KMS-11 (cell line): ENCODE measurements around the gene FFAR4.

ENCODE experiments used
- H2AFZ ChIP-seq: fragments of 200-600 bp; sonication (generic); 2 replicates; pipeline ENCODE4 v1.6.1; 2016; ENCODE audit warnings: antibody characterized with exemption, mixed run types, low read depth
- H3K27ac ChIP-seq: fragments of 200-600 bp; sonication (generic); 2 replicates; pipeline ENCODE4 v1.6.1; 2016; ENCODE audit warnings: mild to moderate bottlenecking, mixed run types
- H3K27me3 ChIP-seq: fragments of 200-600 bp; sonication (generic); 2 replicates; pipeline ENCODE4 v1.6.1; 2017; ENCODE audit warnings: mild to moderate bottlenecking, low read depth, mixed run types, moderate library complexity; ENCODE audit not compliant: insufficient read depth
- H3K36me3 ChIP-seq: fragments of 200-600 bp; sonication (generic); 2 replicates; pipeline ENCODE4 v1.6.1; 2017; ENCODE audit warnings: mild to moderate bottlenecking, mixed run types; ENCODE audit not compliant: insufficient read depth
- H3K4me1 ChIP-seq: fragments of 200-600 bp; sonication (generic); 2 replicates; pipeline ENCODE4 v1.6.1; 2016; ENCODE audit warnings: mild to moderate bottlenecking, low read depth, mixed run types; ENCODE audit not compliant: poor library complexity, severe bottlenecking
- H3K4me2 ChIP-seq: fragments of 200-600 bp; sonication (generic); 2 replicates; pipeline ENCODE4 v1.7.0; 2016; ENCODE audit warnings: mild to moderate bottlenecking, mixed run types
- H3K4me3 ChIP-seq: fragments of 200-600 bp; sonication (generic); IDR thresholded peaks from 2 replicates; pipeline ENCODE4 v1.6.1; 2017; ENCODE audit warnings: low read depth, low read length, mixed read lengths; ENCODE audit not compliant: insufficient read depth
- H3K79me2 ChIP-seq: fragments of 200-600 bp; sonication (generic); 2 replicates; pipeline ENCODE4 v1.6.1; 2016; ENCODE audit warnings: low read depth, mixed run types; ENCODE audit not compliant: insufficient read depth
- H3K9ac ChIP-seq: fragments of 200-600 bp; sonication (generic); 2 replicates; pipeline ENCODE4 v1.6.1; 2016; ENCODE audit warnings: mild to moderate bottlenecking, mixed run types
- H4K20me1 ChIP-seq: fragments of 200-600 bp; sonication (generic); 2 replicates; pipeline ENCODE4 v1.6.1; 2016; ENCODE audit warnings: mild to moderate bottlenecking, mixed run types; ENCODE audit not compliant: insufficient read depth
- TF ChIP-seq, protein P1 (sequence below): fragments of 200-600 bp; sonication (generic); conservative IDR thresholded peaks from 2 replicates; pipeline ENCODE4 v1.6.1; 2017; ENCODE audit warnings: low read depth, mild to moderate bottlenecking, antibody characterized with exemption, low read length, moderate library complexity, mixed read lengths

Gene FFAR4

DNA sequence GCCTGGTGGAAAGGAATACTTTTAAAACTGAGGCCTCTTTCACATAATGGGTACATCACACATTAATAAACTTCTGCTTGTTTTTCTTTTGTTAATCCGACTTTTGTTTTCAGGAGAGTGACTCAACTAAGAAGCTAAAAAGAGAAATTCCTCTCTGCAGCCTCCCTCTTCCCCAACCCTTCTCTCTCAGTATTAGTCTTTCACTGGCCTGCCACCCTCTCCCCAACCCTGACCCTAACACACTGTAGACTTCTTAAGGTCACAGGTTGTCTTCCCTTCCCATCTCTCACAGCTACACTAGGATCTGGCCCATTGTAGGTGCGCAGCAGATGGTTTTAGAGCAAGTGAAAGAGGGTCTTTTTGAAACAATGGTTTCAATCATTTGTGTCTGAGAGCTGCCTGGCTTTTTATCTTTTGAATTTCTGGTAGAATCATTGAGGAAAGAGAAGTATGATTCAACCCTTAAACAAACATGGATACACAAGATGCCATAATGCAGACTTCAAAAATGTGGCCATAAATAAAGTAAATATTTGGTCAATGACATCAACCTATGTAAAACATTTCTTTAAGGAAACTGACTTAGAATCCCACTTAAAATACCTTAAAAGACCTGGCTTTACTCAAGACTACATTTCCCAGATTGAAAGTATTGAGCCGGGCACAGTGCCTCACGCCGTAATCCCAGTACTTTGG, 17.9 kb upstream of the FFAR4 start:
- Histone ChIP-seq H3K4me3 (no peak overlapping the region), H4K20me1 (no peaks in the 10 kb centered on the region), H2AFZ (no peak overlapping the region), H3K9ac (no peak overlapping the region), H3K36me3 (no peaks in the 10 kb centered on the region), H3K79me2 (no peaks in the 10 kb centered on the region), H3K27ac (no peak overlapping the region), H3K27me3 (no peaks in the 10 kb centered on the region), H3K4me2 (no peak overlapping the region), H3K4me1 (no peaks in the 10 kb centered on the region)
- TF ChIP-seq, protein P1, sequence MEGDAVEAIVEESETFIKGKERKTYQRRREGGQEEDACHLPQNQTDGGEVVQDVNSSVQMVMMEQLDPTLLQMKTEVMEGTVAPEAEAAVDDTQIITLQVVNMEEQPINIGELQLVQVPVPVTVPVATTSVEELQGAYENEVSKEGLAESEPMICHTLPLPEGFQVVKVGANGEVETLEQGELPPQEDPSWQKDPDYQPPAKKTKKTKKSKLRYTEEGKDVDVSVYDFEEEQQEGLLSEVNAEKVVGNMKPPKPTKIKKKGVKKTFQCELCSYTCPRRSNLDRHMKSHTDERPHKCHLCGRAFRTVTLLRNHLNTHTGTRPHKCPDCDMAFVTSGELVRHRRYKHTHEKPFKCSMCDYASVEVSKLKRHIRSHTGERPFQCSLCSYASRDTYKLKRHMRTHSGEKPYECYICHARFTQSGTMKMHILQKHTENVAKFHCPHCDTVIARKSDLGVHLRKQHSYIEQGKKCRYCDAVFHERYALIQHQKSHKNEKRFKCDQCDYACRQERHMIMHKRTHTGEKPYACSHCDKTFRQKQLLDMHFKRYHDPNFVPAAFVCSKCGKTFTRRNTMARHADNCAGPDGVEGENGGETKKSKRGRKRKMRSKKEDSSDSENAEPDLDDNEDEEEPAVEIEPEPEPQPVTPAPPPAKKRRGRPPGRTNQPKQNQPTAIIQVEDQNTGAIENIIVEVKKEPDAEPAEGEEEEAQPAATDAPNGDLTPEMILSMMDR: no peak

DNA sequence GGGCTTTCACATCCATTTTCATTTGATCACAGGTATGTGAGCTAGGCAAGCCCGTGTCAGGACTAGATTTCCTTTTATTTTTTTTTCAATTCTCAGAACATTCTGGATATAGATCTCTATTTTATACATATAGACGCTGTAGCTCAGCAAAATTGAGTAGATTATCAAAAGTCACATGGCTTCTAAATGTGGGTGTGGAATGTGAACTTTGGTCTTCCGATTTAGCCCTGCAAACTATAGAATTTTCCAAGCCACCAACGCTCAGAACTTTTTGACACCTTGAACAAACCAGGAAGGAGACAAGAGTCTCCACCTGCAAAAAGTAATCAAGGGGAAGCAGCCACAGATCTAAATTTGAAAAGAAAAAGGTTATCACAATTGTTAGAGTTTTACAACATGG, 15.9 kb upstream of the FFAR4 start:
- TF ChIP-seq, protein P1: no peak
- no peak overlapping the region for H3K4me2 ChIP-seq

DNA sequence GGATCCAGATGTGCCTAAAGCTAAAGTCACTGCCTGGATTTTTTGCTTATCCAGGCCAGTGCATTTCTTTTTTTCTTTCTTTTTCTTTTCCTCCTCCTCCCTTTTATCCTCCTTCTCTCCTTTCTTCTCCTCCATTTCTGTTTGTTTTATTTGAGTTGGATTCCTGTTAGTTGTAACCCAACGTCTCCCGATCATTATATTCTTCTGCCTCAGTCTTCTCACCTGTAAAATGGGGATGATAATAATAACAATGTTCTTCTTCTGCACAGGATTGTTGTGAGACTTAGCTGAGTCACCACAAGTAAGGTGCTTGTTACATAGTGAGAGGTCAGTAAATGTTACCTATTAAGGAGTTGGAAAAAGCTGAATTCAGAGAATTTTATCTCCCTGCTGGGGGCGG, 13.7 kb upstream of the FFAR4 start:
- no peak overlapping the region for H3K4me3 ChIP-seq
- no peak overlapping the region for H3K27ac ChIP-seq
- H3K4me1 ChIP-seq: no peaks in the 10 kb centered on the region
- no peaks in the 10 kb centered on the region for H3K79me2 ChIP-seq
- TF ChIP-seq, protein P1: no peak
- H3K36me3 ChIP-seq: no peaks in the 10 kb centered on the region
- no peaks in the 10 kb centered on the region for H4K20me1 ChIP-seq
- H2AFZ ChIP-seq: no peak overlapping the region
- H3K4me2 ChIP-seq: no peak overlapping the region
- H3K9ac ChIP-seq: no peak overlapping the region
- no peaks in the 10 kb centered on the region for H3K27me3 ChIP-seq

More for the DNA sequence above, 15.9 kb upstream of the FFAR4 start:
- no peaks in the 10 kb centered on the region for H3K79me2 ChIP-seq
- no peak overlapping the region for H3K9ac ChIP-seq
- no peaks in the 10 kb centered on the region for H4K20me1 ChIP-seq
- H3K36me3 ChIP-seq: no peaks in the 10 kb centered on the region
- no peaks in the 10 kb centered on the region for H3K27me3 ChIP-seq
- H3K4me3 ChIP-seq: no peak overlapping the region
- no peak overlapping the region for H3K27ac ChIP-seq
- H2AFZ ChIP-seq: no peak overlapping the region
- H3K4me1 ChIP-seq: no peaks in the 10 kb centered on the region

DNA sequence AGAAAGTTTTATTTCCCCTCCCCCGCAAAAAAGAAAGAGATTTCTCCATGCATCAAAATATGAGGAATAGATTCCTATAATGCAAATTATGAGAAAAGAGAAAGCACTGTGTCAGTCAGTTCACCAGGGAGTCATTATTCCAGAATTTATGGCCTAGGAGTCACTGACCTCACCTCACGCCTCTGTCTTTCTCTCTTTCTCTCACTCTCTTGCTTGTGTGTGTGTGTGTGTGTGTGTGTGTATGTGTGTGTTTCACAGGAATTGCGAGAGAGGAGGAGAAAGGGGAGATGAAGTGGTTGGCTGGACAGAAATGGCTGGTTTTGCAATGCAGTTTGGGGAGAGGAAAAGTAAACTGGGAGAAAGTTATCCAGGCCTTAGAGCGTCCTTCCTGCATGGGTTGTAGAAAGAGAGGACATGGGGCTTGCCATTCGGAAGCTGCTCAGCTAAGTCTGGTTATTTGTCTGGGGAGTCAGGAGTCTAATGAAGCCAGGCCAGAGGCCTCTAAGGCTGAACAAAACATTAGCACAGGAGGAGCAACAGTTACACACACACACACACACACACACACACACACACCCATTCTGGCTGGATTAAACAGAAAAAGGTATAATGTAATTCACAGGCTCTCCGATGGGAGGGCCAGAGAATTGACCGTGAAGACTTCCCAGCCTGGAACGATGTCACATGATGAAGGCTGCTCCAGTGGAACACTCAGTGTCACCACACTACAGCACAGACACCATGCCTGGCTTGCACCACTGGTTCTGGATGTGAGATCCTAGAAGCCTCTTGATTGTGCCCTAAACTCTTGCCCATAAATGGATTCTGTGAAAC, 12.8 kb upstream of the FFAR4 start:
- H3K36me3 ChIP-seq: no peaks in the 10 kb centered on the region
- no peak overlapping the region for H2AFZ ChIP-seq
- H3K27me3 ChIP-seq: no peaks in the 10 kb centered on the region
- H3K4me1 ChIP-seq: no peaks in the 10 kb centered on the region
- H3K9ac ChIP-seq: no peak overlapping the region
- TF ChIP-seq, protein P1: no peak
- H3K4me3 ChIP-seq: no peak overlapping the region
- H3K27ac ChIP-seq: no peak overlapping the region
- H4K20me1 ChIP-seq: no peaks in the 10 kb centered on the region
- H3K79me2 ChIP-seq: no peaks in the 10 kb centered on the region
- no peak overlapping the region for H3K4me2 ChIP-seq
